ENCODE results near the gene AKAP13. TPM values are rescaled to one million over a fixed set of nuclear protein-coding genes. Genes with fewer than 3 reads are reported as not detected.

AKAP13 gene
- total RNA-seq, 1 experiment from 2014 or later, result 54.5 TPM

- intact Hi-C loops (cut with micrococcal nuclease; ENCODE audit: unreplicated experiment), result no loop called here
- TF ChIP-seq CTCF (conservative IDR thresholded peaks at IDR 0.05; ENCODE audit: low read depth, low read length) (no peak), EZH2 (IDR thresholded peaks at IDR 0.05; ENCODE audit: borderline replicate concordance, low read depth, low read length, poor library complexity, severe bottlenecking) (no peak)
- Histone ChIP-seq H3K36me3 (ENCODE audit: insufficient read depth, low read length, poor library complexity, severe bottlenecking) (no peaks in the 10 kb centered on the region), H3K27ac (ENCODE audit: low read depth, low read length, poor library complexity, severe bottlenecking) (no peak overlapping the region), H3K27me3 (replicated peaks; ENCODE audit: insufficient read depth, low read depth, low read length, poor library complexity) (no peaks in the 10 kb centered on the region), H3K4me3 (ENCODE audit: low read depth, low read length, poor library complexity, severe bottlenecking) (no peak overlapping the region), H3K9me3 (ENCODE audit: low read depth, low read length, poor library complexity, severe bottlenecking) (no peaks in the 10 kb centered on the region), H3K4me1 (ENCODE audit: insufficient read depth, low read length, poor library complexity, severe bottlenecking) (peaks cover 10% of the 10 kb centered on the region)
- DNase-seq (ENCODE audit: low spot score), result no peak
- POLR2A ChIA-PET (ENCODE audit: low non-redundant PET), result no interaction called here
- no TSS peak for BruUV-seq (replicated peaks)
- CTCF ChIA-PET, result no interaction called here
Measured at GRCh38 chr15:85788771-85789495, 408.5 kb downstream of the AKAP13 start.

GRCh38 chr15:85789496-85789875, 409.1 kb downstream of the AKAP13 start:
- BruUV-seq (replicated peaks), result no TSS peak
- ChIA-PET CTCF (no interaction called here), POLR2A (ENCODE audit: low non-redundant PET) (no interaction called here)
- TF ChIP-seq EZH2 (IDR thresholded peaks at IDR 0.05; ENCODE audit: borderline replicate concordance, low read depth, low read length, poor library complexity, severe bottlenecking), result no peak
- no peak for TF ChIP-seq CTCF (conservative IDR thresholded peaks at IDR 0.05; ENCODE audit: low read depth, low read length)
- H3K4me1 ChIP-seq (ENCODE audit: insufficient read depth, low read length, poor library complexity, severe bottlenecking), result peaks cover 10% of the 10 kb centered on the region
- H3K9me3 ChIP-seq (ENCODE audit: low read depth, low read length, poor library complexity, severe bottlenecking), result no peaks in the 10 kb centered on the region
- no peak overlapping the region for H3K27ac ChIP-seq (ENCODE audit: low read depth, low read length, poor library complexity, severe bottlenecking)
- H3K27me3 ChIP-seq (replicated peaks; ENCODE audit: insufficient read depth, low read depth, low read length, poor library complexity), result no peaks in the 10 kb centered on the region
- no peak for DNase-seq (ENCODE audit: low spot score)
- no peak overlapping the region for H3K4me3 ChIP-seq (ENCODE audit: low read depth, low read length, poor library complexity, severe bottlenecking)
- H3K36me3 ChIP-seq (ENCODE audit: insufficient read depth, low read length, poor library complexity, severe bottlenecking), result no peaks in the 10 kb centered on the region
- intact Hi-C loops (cut with micrococcal nuclease; ENCODE audit: unreplicated experiment), result no loop called here

- Histone ChIP-seq H3K27ac (ENCODE audit: low read depth, low read length, poor library complexity, severe bottlenecking) (no peak overlapping the region), H3K36me3 (ENCODE audit: insufficient read depth, low read length, poor library complexity, severe bottlenecking) (no peaks in the 10 kb centered on the region), H3K4me1 (ENCODE audit: insufficient read depth, low read length, poor library complexity, severe bottlenecking) (peaks cover 6% of the 10 kb centered on the region), H3K27me3 (replicated peaks; ENCODE audit: insufficient read depth, low read depth, low read length, poor library complexity) (no peaks in the 10 kb centered on the region), H3K9me3 (ENCODE audit: low read depth, low read length, poor library complexity, severe bottlenecking) (no peaks in the 10 kb centered on the region), H3K4me3 (ENCODE audit: low read depth, low read length, poor library complexity, severe bottlenecking) (no peak overlapping the region)
- TF ChIP-seq EZH2 (IDR thresholded peaks at IDR 0.05; ENCODE audit: borderline replicate concordance, low read depth, low read length, poor library complexity, severe bottlenecking) (no peak), CTCF (conservative IDR thresholded peaks at IDR 0.05; ENCODE audit: low read depth, low read length) (no peak)
- POLR2A ChIA-PET (ENCODE audit: low non-redundant PET), result interaction anchor here (0.7 kb wide), 1 partner anchor 758 kb away, joined by 5 read pairs; no protein-coding TSS in a partner anchor
- intact Hi-C loops (cut with micrococcal nuclease; ENCODE audit: unreplicated experiment), result no loop called here
- BruUV-seq (replicated peaks), result no TSS peak
- no peak for DNase-seq (ENCODE audit: low spot score)
- CTCF ChIA-PET, result no interaction called here
Measured at GRCh38 chr15:85792102-85792731, 411.8 kb downstream of the AKAP13 start.

Data from A673 (cell line).